IMR-90 (cell line): Measurements from ENCODE around the gene DAND5. TPM values are rescaled to one million over a fixed set of nuclear protein-coding genes. Genes with fewer than 3 reads are reported as not detected.
A peak's percentile ranks its signal among the peaks of the same experiment; 100 is the strongest.

Experiments used
- ATAC-seq: fragments of 200-7000 bp; cut with Tn5 transposase; 2 replicates; pipeline ENCODE4 v1.9.1; 2020; ENCODE audit warnings: low read depth, mild to moderate bottlenecking, moderate library complexity
- BruUV-seq: library from RNA; stranded (reverse); fragments of 400-500 nt; replicated peaks from 2 replicates; lab custom pipeline; 2021; lab: Mats Ljungman, UMichigan
- CTCF ChIA-PET: fragments of 300-600 bp; formaldehyde crosslinking; extraction: SDS; loops from one replicate; lab custom pipeline; 2021; ENCODE audit warnings: antibody characterized with exemption; lab: Yijun Ruan, JAX
- POLR2A ChIA-PET: fragments of 300-600 bp; sonication (Branson Sonifier 250); formaldehyde crosslinking; loops from one replicate; lab custom pipeline; 2022; ENCODE audit warnings: antibody characterized with exemption; ENCODE audit not compliant: unreplicated experiment; lab: Charles Lee
- DNase-seq: peaks from one replicate; pipeline ENCODE4 v3.0.0; 2013
- H2AFZ ChIP-seq: replicated peaks from 2 replicates; pipeline ENCODE3; 2013; ENCODE audit warnings: low read length, mild to moderate bottlenecking; ENCODE audit not compliant: poor library complexity
- H2AK5ac ChIP-seq: 2 replicates; pipeline ENCODE4 v1.6.1; 2013; ENCODE audit warnings: low read depth, low read length, inconsistent platforms
- H2AK9ac ChIP-seq: replicated peaks from 2 replicates; pipeline ENCODE3; 2013; ENCODE audit warnings: mild to moderate bottlenecking, low read depth, low read length, moderate library complexity; ENCODE audit not compliant: poor library complexity
- H2BK120ac ChIP-seq: 2 replicates; pipeline ENCODE4 v1.6.1; 2013; ENCODE audit warnings: low read depth, low read length, inconsistent platforms
- H2BK15ac ChIP-seq: 3 replicates; pipeline ENCODE4 v1.6.1; 2013; ENCODE audit warnings: low read depth, low read length, inconsistent platforms
- H2BK20ac ChIP-seq: 2 replicates; pipeline ENCODE4 v1.6.1; 2013; ENCODE audit warnings: low read depth, mild to moderate bottlenecking, inconsistent platforms, low read length, moderate library complexity
- H2BK5ac ChIP-seq: 2 replicates; pipeline ENCODE4 v1.6.1; 2013; ENCODE audit warnings: mild to moderate bottlenecking, low read depth, low read length, inconsistent platforms; ENCODE audit not compliant: poor library complexity, severe bottlenecking
- H3K14ac ChIP-seq: replicated peaks from 2 replicates; pipeline ENCODE4 v1.6.1; 2013; ENCODE audit warnings: low read depth, low read length, inconsistent platforms
- H3K18ac ChIP-seq: 2 replicates; pipeline ENCODE4 v1.6.1; 2013; ENCODE audit warnings: low read depth, low read length, control low read depth
- H3K23ac ChIP-seq: 2 replicates; pipeline ENCODE4 v1.6.1; 2013; ENCODE audit warnings: low read depth, low read length, inconsistent platforms
- H3K27ac ChIP-seq: 2 replicates; pipeline ENCODE4 v1.5.1; 2013; ENCODE audit warnings: mild to moderate bottlenecking, control low read depth, low read length; ENCODE audit not compliant: insufficient read depth
- H3K27me3 ChIP-seq: 2 replicates; pipeline ENCODE4 v1.6.1; 2013; ENCODE audit warnings: low read length; ENCODE audit not compliant: control insufficient read depth, insufficient read depth
- H3K36me3 ChIP-seq: 2 replicates; pipeline ENCODE4 v1.6.1; 2013; ENCODE audit warnings: low read length, mixed read lengths; ENCODE audit not compliant: control insufficient read depth, insufficient read depth
- H3K4ac ChIP-seq: 2 replicates; pipeline ENCODE4 v1.6.1; 2013; ENCODE audit warnings: low read depth, low read length, inconsistent platforms
- H3K4me1 ChIP-seq: 2 replicates; pipeline ENCODE4 v1.6.1; 2013; ENCODE audit warnings: low read length, mixed read lengths; ENCODE audit not compliant: control insufficient read depth, insufficient read depth
- H3K4me2 ChIP-seq: 2 replicates; pipeline ENCODE4 v1.6.1; 2013; ENCODE audit warnings: low read depth, mild to moderate bottlenecking, control low read depth, low read length, moderate library complexity
- H3K4me3 ChIP-seq: 2 replicates; pipeline ENCODE4 v1.5.1; 2013; ENCODE audit warnings: low read depth, mild to moderate bottlenecking, control low read depth, low read length, moderate library complexity; ENCODE audit not compliant: insufficient read depth
- H3K56ac ChIP-seq: 2 replicates; pipeline ENCODE4 v1.6.1; 2013; ENCODE audit warnings: low read length, inconsistent platforms; ENCODE audit not compliant: insufficient read depth; ENCODE audit errors: extremely low read depth
- H3K79me1 ChIP-seq, 2 experiments: 2 replicates each; pipeline ENCODE4 v1.6.1; 2013; ENCODE audit warnings: low read length in 2 of 2, inconsistent platforms in 1 of 2, low read depth in 1 of 2
- H3K9ac ChIP-seq: 2 replicates; pipeline ENCODE4 v1.6.1; 2013; ENCODE audit warnings: low read depth, low read length, control low read depth
- H3K9me1 ChIP-seq: 2 replicates; pipeline ENCODE4 v1.6.1; 2013; ENCODE audit warnings: low read length, inconsistent platforms; ENCODE audit not compliant: insufficient read depth
- H3K9me3 ChIP-seq: 2 replicates; pipeline ENCODE4 v1.6.1; 2013; ENCODE audit warnings: low read length; ENCODE audit not compliant: control insufficient read depth, insufficient read depth
- H4K20me1 ChIP-seq: 2 replicates; pipeline ENCODE4 v1.6.1; 2013; ENCODE audit warnings: low read length, inconsistent platforms; ENCODE audit not compliant: insufficient read depth
- H4K5ac ChIP-seq: 2 replicates; pipeline ENCODE4 v1.6.1; 2013; ENCODE audit warnings: mild to moderate bottlenecking, low read depth, low read length, control low read depth
- H4K8ac ChIP-seq, 2 experiments: 2 replicates each; pipeline ENCODE4 v1.6.1; 2013; ENCODE audit warnings: low read depth in 2 of 2, low read length in 2 of 2, control low read depth in 1 of 2, inconsistent platforms in 1 of 2
- H4K91ac ChIP-seq: 2 replicates; pipeline ENCODE4 v1.6.1; 2013; ENCODE audit warnings: low read depth, low read length, inconsistent platforms; ENCODE audit not compliant: insufficient read depth
- BHLHE40 ChIP-seq: fragments of 150-350 bp; IDR thresholded peaks from 2 replicates; pipeline ENCODE4 v1.6.1; 2016; ENCODE audit warnings: mild to moderate bottlenecking, low read depth, low read length
- CEBPB ChIP-seq: IDR thresholded peaks from 2 replicates; pipeline ENCODE4 v1.6.1; 2012; ENCODE audit warnings: low read depth, low read length, improper control_type of control experiment
- CHD1 ChIP-seq: IDR thresholded peaks from 2 replicates; pipeline ENCODE4 v1.6.1; 2012; ENCODE audit warnings: low read depth, low read length, improper control_type of control experiment
- CTCF ChIP-seq: conservative IDR thresholded peaks from 2 replicates; pipeline ENCODE4 v1.5.1; 2012; ENCODE audit warnings: mild to moderate bottlenecking, low read depth, low read length, improper control_type of control experiment
- FOS ChIP-seq: fragments of 150-350 bp; IDR thresholded peaks from 2 replicates; pipeline ENCODE4 v1.6.1; 2016; ENCODE audit warnings: low read depth, low read length
- MAFK ChIP-seq: IDR thresholded peaks from 2 replicates; pipeline ENCODE4 v1.6.1; 2012; ENCODE audit warnings: low read depth, low read length, improper control_type of control experiment
- MAZ ChIP-seq: IDR thresholded peaks from 2 replicates; pipeline ENCODE4 v1.6.1; 2012; ENCODE audit warnings: low read depth, mild to moderate bottlenecking, low read length, improper control_type of control experiment, moderate library complexity, borderline replicate concordance
- MXI1 ChIP-seq: IDR thresholded peaks from 2 replicates; pipeline ENCODE4 v1.6.1; 2012; ENCODE audit warnings: low read depth, mild to moderate bottlenecking, low read length, moderate library complexity, borderline replicate concordance
- NFE2L2 ChIP-seq: fragments of 150-350 bp; IDR thresholded peaks from 2 replicates; pipeline ENCODE4 v1.6.1; 2016; ENCODE audit warnings: low read depth, mild to moderate bottlenecking, low read length
- POLR2A ChIP-seq: IDR thresholded peaks from 2 replicates; pipeline ENCODE4 v1.6.1; 2012; ENCODE audit warnings: mild to moderate bottlenecking, low read depth, low read length
- RAD21 ChIP-seq: IDR thresholded peaks from 2 replicates; pipeline ENCODE4 v1.6.1; 2012; ENCODE audit warnings: low read length, improper control_type of control experiment
- RFX5 ChIP-seq: IDR thresholded peaks from 2 replicates; pipeline ENCODE4 v1.8.0; 2012; ENCODE audit warnings: low read depth, mild to moderate bottlenecking, low read length, moderate library complexity
- SMC3 ChIP-seq: fragments of 150-350 bp; IDR thresholded peaks from 2 replicates; pipeline ENCODE4 v1.6.1; 2016; ENCODE audit warnings: low read depth, mild to moderate bottlenecking, antibody characterized with exemption, low read length, moderate library complexity
- WGBS, 2 experiments: methylation state at CpG; one replicate each; pipeline versions ENCODE4 v1.1.5 to v1.1.7; 2013; ENCODE audit warnings: missing lambda C conversion rate in 2 of 2; ENCODE audit not compliant: insufficient read length in 1 of 2; ENCODE audit errors: extremely low coverage in 2 of 2; 5-methylcytosine and 5-hydroxymethylcytosine counted together
- dilution Hi-C: fragments of 300-500 bp; cut with HindIII; formaldehyde crosslinking; loops from one replicate; pipeline ENCODE4 v1.14.3; 2018; ENCODE audit warnings: low sequenced_read_pairs; ENCODE audit not compliant: unreplicated experiment
- in situ Hi-C: fragments of 300-500 bp; cut with MboI; formaldehyde crosslinking; loops from 3 replicates; pipeline ENCODE4 v1.14.3; 2019; ENCODE audit warnings: low sequenced_read_pairs, inconsistent platforms, mixed read lengths
- intact Hi-C: fragments of 100-400 bp; cut with micrococcal nuclease; formaldehyde crosslinking; loops from 2 replicates; pipeline ENCODE4 v1.10.0; 2022
- polyA plus RNA-seq, 3 experiments: library from polyadenylated mRNA; depleted of rRNA; stranded (reverse); fragments of >200 nt; gene quantifications; 2 replicates each; pipeline ENCODE4 v1.2.3, GENCODE V29; 2012; ENCODE audit warnings: low replicate concordance in 1 of 3
- total RNA-seq: library from RNA; depleted of rRNA; stranded (reverse); fragments of >200 nt; gene quantifications from 2 replicates; pipeline ENCODE4 v1.2.3, GENCODE V29; 2012
- TF ChIP-seq, protein P1 (sequence below): fragments of 150-350 bp; IDR thresholded peaks from 2 replicates; pipeline ENCODE4 v1.6.1; 2017; ENCODE audit warnings: mild to moderate bottlenecking, antibody characterized with exemption, low read length, low read depth

The DAND5 gene
- total and polyA plus RNA-seq, 2 of the 4 experiments (the other 2 are of a cell fraction) = 0.03 TPM; not detected in 1

GRCh38 chr19:13014101-13014920, 44.9 kb downstream of the DAND5 start:
- H3K9me3 ChIP-seq = no peaks in the 10 kb centered on the region
- no peak overlapping the region for H2BK120ac ChIP-seq
- no peak overlapping the region for H3K27ac ChIP-seq
- H3K36me3 ChIP-seq = no peaks in the 10 kb centered on the region; the same call in 1 of the 2 replicates
- peak overlapping the region; percentile 85 for H2AK9ac ChIP-seq
- peaks cover 30% of the 10 kb centered on the region for H3K4me1 ChIP-seq
- no peak overlapping the region for H3K23ac ChIP-seq
- H3K9ac ChIP-seq = no peak overlapping the region
- H4K5ac ChIP-seq = no peak overlapping the region
- no peak overlapping the region for H2AFZ ChIP-seq
- H2AK5ac ChIP-seq = no peak overlapping the region
- no peak for ATAC-seq
- intact Hi-C loops (no loop called here), dilution Hi-C loops (no loop called here), in situ Hi-C loops (no loop called here)
- peaks cover 27 to 74% of the 10 kb centered on the region in 2 experiments for H3K79me1 ChIP-seq
- 0 out of 2 replicates have a peak overlapping the region, but pooled peaks have one; percentile 4 for H3K4ac ChIP-seq
- peaks cover 9% of the 10 kb centered on the region; the same call in 1 of the 2 replicates for H4K20me1 ChIP-seq
- no peak overlapping the region for H3K14ac ChIP-seq
- no peak overlapping the region for H2BK20ac ChIP-seq
- H2BK5ac ChIP-seq = no peak overlapping the region
- no peak for DNase-seq
- no peak overlapping the region for H3K4me3 ChIP-seq
- no peak overlapping the region for H3K56ac ChIP-seq
- H3K27me3 ChIP-seq = no peaks in the 10 kb centered on the region
- H4K8ac ChIP-seq = no peak overlapping the region
- peaks cover 9% of the 10 kb centered on the region; the same call in 1 of the 2 replicates for H3K9me1 ChIP-seq
- no TSS peak for BruUV-seq
- no peak overlapping the region for H3K4me2 ChIP-seq
- no peak overlapping the region for H2BK15ac ChIP-seq
- H4K91ac ChIP-seq = no peak overlapping the region; the same call in 1 of the 2 replicates
- POLR2A ChIA-PET = interaction anchor here (0.5 to 1.3 kb wide), 3 partner anchors 8 to 469 kb away, joined by 8 to 11 read pairs (median 8); no protein-coding TSS in a partner anchor
- no peak overlapping the region for H3K18ac ChIP-seq
- CTCF ChIA-PET = no interaction called here
- 100% methylated on average over 4 of the region's 35 CpGs; no CpG with 5 or more reads in 1 of the 2 experiments for WGBS, 2 experiments
- TF ChIP-seq RFX5 = no peak
- TF ChIP-seq, protein P1, sequence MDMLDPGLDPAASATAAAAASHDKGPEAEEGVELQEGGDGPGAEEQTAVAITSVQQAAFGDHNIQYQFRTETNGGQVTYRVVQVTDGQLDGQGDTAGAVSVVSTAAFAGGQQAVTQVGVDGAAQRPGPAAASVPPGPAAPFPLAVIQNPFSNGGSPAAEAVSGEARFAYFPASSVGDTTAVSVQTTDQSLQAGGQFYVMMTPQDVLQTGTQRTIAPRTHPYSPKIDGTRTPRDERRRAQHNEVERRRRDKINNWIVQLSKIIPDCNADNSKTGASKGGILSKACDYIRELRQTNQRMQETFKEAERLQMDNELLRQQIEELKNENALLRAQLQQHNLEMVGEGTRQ = no peak
- no peak for TF ChIP-seq MAZ
- TF ChIP-seq FOS = no peak
- no peak for TF ChIP-seq MAFK
- no peak for TF ChIP-seq CTCF
- no peak for TF ChIP-seq MXI1
- no peak for TF ChIP-seq BHLHE40
- no peak for TF ChIP-seq POLR2A
- no peak for TF ChIP-seq RAD21
- no peak for TF ChIP-seq NFE2L2
- no peak for TF ChIP-seq CHD1
- no peak for TF ChIP-seq SMC3
- no peak for TF ChIP-seq CEBPB
